SK-N-SH treated with all-trans-retinoic acid at 6 μM for 48 hours (cell line): ENCODE data around the gene OR6B2.

Experiments
- GLIS3 ChIP-seq: fragments of 250-450 bp; sonication (Bioruptor Pico); IDR thresholded peaks from 2 replicates; pipeline ENCODE4 v1.5.0; 2020; ENCODE audit warnings: mild to moderate bottlenecking, moderate library complexity
- ISL1 ChIP-seq: fragments of 250-450 bp; sonication (Bioruptor Pico); IDR thresholded peaks from 2 replicates; pipeline ENCODE4 v2.1.2; 2022; ENCODE audit warnings: mild to moderate bottlenecking, moderate library complexity
- RARB ChIP-seq: fragments of 250-450 bp; sonication (Bioruptor Pico); IDR thresholded peaks from 2 replicates; pipeline ENCODE4 v1.8.0; 2021; ENCODE audit warnings: mild to moderate bottlenecking, moderate library complexity

GRCh38 chr2:239985356-239985755, 44.9 kb downstream of the OR6B2 start:
- TF ChIP-seq RARB (CRISPR knock-in tag) (no peak), ISL1 (CRISPR knock-in tag) (no peak), GLIS3 (CRISPR knock-in tag) (no peak)
